ENCODE results near the gene MIPOL1. TPM values are rescaled to one million over a fixed set of nuclear protein-coding genes. Genes with fewer than 3 reads are reported as not detected.

The MIPOL1 gene
- polyA plus RNA-seq, 4 donors: 10.0 to 12.8 (median 11.7) TPM

DNA sequence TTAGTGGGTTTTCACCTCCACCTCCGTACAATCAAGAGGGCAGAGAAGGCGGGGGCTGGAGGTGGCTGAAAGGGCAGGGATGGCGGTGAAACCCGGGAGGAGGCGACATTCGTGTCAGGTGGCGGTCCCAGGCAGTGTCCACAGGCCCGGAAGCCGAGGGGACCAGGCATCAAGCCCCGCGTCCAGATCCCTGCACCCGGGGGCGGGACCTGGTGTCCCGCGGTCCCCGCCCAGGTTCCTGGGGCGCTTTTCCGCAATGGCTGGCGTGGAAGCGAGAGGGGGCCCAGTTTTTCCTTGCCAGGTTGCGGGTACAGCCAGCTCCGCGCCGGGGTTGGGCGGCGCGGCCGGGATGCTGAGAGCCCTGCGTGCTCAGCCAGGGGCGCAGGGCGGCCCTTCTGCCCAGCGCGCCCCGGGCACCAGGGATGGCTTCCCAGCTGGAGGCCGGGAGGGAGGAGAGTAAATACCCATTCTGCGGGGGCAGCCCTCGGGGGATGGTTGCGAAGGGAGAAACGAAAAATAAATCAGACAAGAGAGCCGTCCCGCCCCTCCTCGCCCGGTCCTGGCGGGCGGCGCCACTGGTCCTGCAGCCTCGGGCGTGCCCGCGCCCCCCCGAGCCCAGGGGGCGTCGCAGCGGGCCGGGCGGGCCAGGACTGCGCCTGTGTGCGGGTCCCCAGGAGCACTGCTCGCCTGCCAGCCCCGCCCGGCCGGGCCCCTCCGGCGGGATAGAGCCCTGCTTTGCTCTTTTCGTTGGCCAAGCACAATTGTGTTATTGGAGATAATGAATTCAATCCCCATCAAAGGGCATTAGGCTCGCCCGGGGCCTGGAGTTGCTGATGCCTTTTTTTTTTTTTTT is 385.8 kb downstream of the MIPOL1 start:
- DNase-seq (ENCODE audit: low read depth in 4 of 4, low spot score in 3 of 4): no peak

DNA sequence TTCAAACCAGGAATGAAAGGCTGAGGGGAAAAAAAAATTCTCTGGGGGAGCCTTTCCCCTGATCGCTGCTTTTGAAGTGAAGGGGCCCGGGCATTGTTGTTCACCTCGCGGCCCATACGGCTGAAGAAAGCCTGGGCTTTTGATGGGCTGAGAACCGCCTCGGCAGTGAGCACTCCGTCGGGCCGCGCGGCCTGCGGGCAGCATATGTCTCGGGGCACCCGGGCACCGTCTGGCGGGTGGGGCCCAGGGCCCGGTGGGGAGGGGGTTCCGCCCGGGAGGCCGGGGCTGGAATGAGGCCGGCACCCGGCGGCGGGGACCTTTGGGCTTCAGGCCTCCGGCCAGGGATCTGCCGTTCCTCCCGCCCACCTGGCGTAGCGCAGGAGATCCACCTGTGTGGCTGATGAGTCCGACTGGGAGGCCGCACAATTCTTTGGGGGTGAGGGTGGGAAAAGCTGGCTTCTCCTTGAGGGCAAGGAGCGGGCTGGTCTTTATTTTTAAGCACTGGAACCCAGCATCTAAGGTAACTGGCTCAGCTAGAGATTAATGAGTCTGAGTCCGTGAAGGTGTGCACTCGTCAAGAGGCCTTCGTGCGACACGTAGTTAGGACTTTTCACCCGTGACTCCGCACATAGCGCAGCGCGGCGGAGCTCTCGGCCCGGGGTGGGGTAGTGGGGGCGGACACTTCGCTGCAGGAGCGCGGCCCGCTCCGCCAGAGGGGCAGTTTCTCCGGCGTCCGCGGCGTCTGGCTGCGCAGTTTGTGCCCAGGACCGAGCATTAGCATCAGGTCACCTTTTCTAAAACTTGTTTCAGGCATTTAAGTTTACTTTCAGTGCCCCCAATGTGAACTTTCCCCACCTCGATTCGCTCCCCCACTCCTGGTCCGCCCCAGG is 386.7 kb downstream of the MIPOL1 start:
- DNase-seq (ENCODE audit: low read depth in 4 of 4, low spot score in 3 of 4): no peak

DNA sequence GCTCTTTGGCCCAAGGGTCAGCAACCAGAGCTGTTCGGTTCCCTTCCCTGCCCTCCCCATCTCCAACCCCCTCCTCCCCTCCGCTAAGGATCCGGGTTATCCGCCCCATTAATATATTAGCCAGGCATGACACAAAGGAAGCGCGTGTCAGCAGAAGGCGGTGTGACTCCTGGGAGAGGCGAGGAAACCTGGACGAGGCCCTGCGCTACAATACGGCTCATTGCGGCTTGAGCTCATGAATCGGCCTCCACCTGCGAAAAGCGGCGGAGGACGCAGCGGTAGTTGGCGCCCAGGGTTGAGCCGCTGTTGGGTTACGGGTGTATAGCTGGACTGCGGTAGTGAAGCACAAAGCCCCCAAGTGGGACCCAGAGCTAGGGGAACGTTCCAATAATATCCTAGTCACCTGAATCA is 387.4 kb downstream of the MIPOL1 start:
- DNase-seq (ENCODE audit: low read depth in 4 of 4, low spot score in 3 of 4): no peak

DNA sequence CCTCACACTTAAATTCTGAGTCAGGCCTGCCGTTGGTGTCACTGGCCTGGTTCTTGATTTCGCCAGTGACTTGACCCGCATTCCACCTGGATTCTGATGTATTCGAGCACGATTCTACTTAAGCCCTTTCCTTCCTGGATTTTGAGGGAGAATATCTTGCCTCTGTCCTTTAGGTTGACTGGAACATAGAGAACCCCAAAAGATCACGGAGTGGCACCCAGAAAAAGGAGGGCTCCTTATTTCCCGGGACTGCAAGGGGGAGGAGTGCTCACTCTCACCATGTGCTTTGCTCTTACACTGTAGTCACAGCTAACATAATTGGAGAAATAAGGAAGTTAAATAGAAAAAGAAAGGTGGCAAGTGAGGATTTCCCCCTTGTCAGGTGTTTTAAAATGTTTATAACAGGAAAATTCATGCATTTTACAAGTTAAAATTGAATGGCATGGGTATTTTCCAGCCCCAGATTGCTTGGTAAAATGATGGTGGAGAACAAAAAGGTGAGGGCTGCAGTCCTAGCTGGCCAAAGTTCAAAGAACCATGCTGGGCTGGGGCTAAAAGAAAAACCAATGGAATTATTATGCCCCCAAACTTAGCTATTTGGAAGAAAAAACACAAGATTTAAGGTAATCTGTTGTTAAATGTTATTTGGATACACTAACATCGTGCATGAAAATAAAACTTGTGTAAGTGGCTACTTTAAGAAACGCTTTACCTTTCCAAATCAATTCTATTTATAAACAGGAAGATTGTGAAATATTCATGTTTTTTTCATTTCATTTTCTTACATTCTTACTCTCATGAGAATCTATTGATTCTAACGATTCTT is 388.4 kb downstream of the MIPOL1 start:
- DNase-seq (ENCODE audit: low read depth in 4 of 4, low spot score in 3 of 4): no peak

DNA sequence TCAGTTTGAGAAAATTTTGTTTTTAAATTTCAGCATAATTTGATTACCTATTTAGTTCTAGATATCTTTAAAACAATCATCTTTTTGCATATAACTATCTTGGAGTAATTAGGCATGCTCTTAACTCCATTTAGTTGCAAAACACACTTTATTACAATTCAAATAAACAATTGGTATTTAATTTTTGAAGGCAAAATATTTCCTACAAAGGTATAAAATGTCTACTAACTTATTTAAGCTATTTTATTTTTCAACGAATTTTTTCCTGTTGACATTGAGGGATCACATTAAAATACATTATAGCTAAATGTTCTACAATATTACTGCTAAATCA is 389.0 kb downstream of the MIPOL1 start:
- DNase-seq (ENCODE audit: low read depth in 4 of 4, low spot score in 3 of 4): no peak

DNA sequence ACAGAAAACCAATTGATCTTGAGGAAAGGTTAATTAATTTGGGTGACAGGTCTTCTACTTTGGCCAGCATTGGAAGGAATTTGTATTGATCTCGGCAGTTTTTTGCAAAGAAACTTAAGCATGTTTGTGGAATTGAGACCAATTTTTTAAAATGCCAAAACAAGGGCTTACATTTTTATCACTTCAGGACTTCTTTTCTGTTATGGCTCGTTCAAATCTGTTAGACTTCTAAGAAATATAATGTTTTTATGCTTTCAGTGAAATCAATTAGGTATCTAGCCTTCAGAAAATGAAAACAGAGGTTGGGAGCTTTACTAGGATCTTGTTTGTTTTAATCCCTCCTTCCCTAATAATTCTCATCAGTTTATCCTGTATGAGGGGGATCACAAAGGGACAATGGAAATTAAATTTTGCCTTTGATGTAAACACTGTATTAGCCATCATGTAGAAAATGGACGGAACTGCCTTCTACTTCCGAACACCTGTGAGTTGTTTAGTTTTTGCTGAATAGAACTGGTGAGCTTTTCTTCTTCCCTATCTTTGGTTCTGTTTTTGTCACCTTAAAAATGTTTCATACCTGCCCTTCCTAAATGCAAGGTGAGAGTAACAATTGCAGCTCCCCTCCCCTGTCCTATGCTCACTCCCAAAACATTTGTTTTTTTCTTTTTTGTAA is 389.5 kb downstream of the MIPOL1 start:
- no peak for DNase-seq (ENCODE audit: low read depth in 4 of 4, low spot score in 3 of 4)

DNA sequence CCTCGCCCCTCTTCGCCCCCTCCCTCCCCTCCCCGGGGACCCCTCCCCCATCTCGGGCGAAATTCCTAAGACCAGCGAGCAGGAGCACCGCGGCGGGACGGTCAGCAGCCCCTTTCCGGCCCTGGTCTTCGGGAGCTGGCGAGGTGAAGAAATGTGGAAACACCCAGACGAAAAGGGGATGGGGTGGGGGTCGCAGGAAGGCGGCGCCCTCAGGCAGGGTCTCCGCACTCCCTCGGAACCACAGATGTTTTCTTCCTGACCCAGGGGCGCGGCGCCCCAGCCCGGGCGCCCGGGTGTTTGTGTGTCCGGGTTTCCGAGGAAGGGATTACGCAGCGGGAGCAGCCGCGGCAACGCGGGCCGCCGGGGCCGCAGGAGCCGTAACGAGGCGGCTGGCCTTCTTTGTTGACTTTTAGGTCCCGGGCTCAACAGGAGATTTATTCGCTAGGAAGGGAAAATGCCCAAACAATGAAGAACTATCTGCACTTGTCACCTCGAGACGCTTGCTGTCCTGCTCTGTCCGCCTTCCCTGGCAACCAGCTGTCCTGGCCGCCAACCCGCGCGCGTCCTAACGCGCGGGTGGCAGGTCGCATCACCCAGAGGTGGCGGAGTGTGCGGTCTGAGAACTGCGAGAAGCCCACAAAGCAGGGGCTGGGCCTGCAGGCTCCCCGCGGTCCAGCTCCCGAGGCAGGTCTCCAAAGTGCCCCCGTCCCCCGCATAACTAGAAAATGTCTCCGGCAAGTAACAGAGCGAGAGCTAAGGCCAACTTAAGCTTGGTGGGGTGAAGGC is 390.3 kb downstream of the MIPOL1 start:
- DNase-seq (ENCODE audit: low read depth in 4 of 4, low spot score in 3 of 4): no peak

DNA sequence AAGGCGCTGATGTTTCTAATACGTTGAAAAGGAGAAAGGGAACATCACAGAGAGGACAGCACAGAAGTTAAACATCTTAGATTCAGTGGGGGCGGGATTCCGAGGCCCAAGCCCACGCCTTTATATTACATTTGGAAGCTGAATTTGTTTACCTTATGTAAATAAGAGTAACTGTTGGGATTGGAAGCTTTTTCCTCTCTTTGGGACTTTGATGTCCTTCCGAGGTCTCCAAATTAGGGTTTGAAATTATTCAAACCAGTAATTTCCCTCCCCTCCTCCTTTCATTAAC is 390.9 kb downstream of the MIPOL1 start:
- DNase-seq (ENCODE audit: low read depth in 4 of 4, low spot score in 3 of 4): no peak

DNA sequence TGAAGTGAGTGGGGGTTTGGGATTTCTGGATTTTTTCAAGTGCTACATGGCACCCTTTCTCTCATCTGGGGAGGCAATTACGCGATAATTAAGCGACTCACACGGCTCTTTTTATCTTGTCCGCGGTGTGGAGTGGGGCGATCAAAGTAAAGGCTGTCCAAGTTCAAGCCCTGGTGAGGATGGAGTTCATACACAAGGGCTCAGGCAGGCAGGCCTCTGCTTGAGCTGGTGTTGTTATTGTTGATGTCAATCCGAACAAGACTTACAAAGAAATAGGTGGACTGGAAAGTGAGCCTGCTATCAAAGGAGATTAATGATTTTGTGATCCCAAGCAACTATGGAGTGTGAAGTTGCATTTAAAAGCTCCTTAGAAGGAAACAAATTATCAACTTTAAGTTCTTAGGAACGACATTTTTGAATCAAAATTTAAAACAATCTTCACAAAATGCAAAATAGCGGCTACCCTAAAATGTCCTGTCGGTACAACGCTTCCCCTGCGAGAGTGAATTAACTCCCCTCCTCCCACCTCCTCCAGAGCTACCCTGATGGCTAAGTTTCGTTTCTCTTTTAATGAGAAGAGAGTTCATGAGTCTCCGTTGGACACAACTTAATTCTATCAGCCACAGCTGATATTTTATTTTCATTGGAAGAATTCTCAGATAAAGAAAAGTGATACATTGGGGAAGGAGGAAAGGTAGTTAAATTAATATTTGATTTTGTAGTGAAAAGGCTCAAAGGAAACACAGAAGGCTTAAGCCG is 391.4 kb downstream of the MIPOL1 start:
- DNase-seq (ENCODE audit: low read depth in 4 of 4, low spot score in 3 of 4): no peak

DNA sequence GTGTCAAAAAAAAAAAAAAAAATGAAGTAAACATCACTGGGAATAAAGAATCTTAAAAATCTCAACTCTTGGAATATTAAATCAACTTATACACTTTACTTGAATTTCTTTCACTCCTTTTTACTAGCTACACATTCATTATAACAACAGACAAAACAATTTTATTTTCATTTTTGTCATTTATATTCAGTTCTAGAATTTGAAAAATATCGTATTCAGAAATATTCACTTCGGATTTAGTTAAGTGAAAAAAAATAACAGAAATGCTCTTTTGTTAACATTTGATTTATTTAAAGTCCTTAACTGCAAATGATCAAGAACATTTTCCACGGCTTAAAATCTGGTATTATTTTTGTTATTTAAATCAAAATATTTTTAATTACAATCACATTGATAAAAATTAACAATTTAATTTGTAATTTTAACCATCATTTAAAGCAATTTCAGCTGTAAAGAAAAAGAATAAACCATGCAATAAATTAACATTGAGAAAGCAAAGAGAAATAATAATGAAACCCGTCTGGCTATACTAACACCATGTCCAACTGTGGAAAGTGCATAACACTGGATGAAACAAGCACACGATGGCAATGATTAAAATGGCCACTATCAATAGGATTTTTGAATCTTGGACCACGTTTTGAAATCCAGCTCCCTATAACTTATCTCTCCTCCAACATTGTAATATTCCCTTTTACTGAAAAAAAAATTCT is 392.1 kb downstream of the MIPOL1 start:
- DNase-seq (ENCODE audit: low read depth in 4 of 4, low spot score in 3 of 4): no peak

DNA sequence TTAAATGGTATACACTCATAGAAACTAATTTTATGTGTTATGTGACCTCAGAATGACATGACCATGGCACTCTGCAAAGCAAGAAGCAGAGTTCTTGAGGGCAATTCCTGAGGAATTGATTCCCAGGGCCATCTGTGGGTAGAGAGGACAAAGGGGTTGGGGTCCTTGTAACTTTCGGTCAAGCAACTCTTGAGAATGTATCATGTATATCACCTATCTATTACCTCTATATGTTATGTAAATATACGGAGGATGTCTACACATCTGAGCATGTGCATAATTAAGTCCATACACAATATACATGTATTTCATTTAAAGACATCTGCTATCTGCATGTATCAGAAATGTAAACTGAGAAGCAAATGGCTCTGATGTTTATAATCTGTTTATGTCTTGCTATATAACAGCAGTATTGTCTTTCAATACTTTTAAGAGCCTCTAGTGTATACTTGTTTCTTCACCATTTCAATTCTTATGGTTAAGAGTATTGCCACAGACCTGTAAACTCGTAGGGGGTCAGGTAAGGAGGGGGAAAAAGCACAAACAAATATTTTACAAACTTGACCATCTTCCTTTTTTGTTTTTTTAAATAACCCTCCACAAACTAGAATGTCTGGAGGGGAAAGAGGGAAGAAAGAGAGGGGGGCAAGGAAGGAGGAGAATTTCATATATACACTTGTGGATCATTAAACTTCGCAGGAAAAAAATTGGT is 392.8 kb downstream of the MIPOL1 start:
- DNase-seq (ENCODE audit: low read depth in 4 of 4, low spot score in 3 of 4): no peak

DNA sequence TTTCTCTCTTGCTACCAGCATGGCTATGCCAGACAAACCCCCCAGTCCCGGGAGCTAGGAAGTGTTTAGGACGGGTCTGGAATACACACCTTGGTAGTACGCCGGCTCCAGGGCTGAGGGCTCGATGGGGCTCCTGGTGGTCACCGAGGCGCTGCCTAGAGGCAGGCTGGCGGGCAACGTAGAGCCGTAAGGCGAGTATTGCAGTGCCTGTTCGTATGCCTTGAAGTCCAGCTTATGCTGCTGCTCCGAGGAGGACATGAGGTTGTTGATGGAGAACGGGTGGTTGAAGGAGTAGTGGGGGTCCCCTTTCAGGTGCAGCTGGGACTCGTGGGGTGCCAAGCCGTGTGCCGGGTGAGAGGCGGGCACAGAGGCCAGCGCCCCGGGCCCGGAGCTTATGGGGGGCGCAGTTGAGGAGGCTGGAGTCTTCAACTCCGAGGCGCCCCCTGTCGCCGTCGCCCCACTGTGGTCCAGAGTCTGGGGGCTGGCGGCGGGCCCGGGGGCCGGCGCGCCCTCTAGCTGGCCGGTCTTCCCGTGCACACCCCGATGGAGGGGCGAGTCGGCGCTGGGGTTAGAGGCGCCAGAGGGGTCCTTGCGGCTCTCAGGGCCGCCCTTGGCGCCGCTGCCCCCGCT is 393.7 kb downstream of the MIPOL1 start:
- no peak for DNase-seq (ENCODE audit: low read depth in 4 of 4, low spot score in 3 of 4)

DNA sequence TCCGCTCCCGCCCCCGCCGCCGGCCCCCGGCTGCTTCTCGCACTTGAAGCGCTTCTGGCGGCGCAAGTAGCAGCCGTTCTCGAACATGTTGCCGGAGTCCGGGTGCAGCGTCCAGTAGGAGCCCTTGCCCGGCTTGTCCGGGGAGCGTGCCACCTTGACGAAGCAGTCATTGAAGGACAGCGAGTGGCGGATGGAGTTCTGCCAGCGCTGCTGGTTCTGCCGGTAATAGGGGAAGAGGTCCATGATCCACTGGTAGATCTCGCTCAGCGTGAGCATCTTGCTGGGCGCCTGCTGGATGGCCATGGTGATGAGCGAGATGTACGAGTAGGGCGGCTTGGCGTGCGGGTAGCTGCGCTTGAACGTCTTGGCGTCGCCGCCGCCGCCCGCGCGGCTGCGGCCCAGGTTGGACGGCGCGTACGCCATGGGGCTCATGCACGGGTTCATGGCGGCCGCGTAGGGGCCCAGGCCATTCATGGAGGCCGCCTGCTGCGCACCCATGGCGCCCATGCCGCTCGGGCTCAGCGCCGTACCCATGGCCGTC is 394.3 kb downstream of the MIPOL1 start:
- no peak for DNase-seq (ENCODE audit: low read depth in 4 of 4, low spot score in 3 of 4)

DNA sequence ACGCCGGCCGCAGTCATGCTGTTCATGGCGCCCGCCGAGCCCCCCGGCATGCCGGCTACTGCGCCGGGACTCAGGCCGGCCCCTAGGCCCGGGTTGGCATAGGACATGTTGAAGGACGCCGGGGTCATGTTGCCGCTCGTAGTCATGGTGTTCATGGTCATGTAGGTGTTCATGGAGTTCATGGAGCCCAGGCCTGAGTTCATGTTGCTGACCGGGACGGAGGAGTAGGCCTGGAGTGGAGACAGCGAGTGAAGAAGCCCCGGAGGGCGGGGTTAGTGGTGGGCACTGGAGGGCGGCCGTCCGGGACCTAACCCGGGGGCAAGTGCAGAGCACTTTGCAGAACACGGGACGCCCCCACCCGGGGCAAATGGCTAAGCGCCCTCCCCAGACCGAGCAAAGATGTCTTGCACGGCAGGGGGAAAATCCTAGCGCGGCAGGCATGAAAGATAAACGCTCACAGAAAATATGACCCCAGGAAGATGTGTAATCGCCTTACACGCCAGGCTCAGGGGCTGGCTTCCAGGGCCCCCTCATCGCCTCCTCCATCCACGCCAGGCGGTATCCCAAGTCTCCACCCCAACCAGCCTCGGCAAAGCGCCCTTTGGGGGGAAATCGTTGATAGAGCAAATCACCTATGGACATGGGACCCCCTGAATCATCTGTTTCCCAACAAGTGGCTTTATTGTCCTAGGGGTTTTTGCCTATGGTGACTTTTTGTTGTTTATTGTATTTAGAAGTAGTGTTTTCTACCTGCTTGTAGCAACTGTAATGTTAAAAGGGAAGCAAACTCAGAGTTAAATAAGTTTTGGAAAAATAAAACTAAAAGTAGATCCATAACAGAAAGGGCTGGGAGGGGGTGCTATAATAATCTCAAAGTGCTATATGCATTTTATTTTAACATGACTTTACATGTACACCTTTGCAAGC is 395.0 kb downstream of the MIPOL1 start:
- DNase-seq (ENCODE audit: low read depth in 4 of 4, low spot score in 3 of 4): no peak

DNA sequence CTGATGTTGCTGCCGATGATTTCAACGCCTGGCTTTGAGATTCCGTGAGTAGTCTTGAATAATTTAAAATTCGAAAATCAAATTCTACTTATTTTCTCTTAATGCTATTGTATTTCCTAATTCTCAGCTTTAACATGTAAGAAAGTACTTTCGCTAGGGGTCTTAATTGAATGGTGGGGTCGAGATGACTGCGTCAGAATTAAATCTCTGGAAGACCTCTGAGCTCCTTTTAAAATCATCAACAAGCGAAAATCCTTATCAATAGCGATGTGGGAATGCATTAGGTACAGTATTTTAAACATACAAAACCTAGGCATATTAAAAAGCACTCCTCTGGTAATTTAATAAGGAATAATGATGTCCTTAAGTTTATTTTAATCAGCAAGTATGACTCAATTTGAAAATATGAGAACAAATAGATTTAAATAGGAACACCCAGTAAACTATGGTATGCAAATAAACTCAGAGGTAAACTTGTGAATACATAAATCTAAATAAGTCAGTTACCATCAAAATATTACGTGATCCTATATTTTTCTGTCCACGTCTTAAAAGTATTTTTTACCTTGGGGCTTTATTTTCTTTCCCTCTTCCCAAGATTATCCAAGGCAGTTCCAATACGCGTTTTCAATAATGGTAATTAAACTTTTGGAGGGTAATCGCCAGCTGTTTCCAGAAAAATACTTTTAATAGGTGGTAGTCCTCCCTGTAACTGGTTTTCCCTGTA is 395.9 kb downstream of the MIPOL1 start:
- DNase-seq (ENCODE audit: low read depth in 4 of 4, low spot score in 3 of 4): no peak

Data from right renal pelvis (tissue), 4 donors.